Erythroblast (primary cell): Measurements from ENCODE around the gene ESYT2.
"Not testable (repeated sequence)": the region's sequence is repeated elsewhere in the genome, so short reads cannot be mapped to it uniquely, and the experiment has no call there.

Experiments used
- DNase-seq, 2 experiments: peaks; one replicate each; lab custom pipeline; 2025; lab: John Stamatoyannopoulos, UW
- GATA1 ChIP-seq: IDR thresholded peaks from 2 replicates; pipeline ENCODE4 v1.6.1; 2011; ENCODE audit warnings: low read depth, mild to moderate bottlenecking, control low read depth, low read length, moderate library complexity
- POLR2A ChIP-seq: IDR thresholded peaks from 2 replicates; pipeline ENCODE4 v1.6.1; 2011; ENCODE audit warnings: mild to moderate bottlenecking, low read length

Gene ESYT2

GRCh38 chr7:158840604-158841003 lies 11.3 kb upstream of the ESYT2 start:
- DNase-seq, result no peak
- TF ChIP-seq POLR2A (no peak), GATA1 (no peak)

DNA sequence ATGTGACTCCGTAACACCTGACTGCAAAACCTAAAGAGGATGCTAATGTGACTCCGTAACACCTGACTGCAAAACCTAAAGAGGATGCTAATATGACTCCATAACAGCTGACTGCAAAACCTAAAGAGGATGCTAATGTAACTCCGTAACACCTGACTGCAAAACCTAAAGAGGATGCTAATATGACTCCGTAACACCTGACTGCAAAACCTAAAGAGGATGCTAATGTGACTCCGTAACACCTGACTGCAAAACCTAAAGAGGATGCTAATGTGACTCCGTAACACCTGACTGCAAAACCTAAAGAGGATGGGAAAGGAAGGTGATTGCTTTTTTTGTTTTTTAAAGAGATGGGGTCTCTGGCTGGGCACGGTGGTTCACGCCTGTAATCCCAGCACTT lies 9.9 kb upstream of the ESYT2 start:
- DNase-seq, result not testable (repeated sequence)

DNA sequence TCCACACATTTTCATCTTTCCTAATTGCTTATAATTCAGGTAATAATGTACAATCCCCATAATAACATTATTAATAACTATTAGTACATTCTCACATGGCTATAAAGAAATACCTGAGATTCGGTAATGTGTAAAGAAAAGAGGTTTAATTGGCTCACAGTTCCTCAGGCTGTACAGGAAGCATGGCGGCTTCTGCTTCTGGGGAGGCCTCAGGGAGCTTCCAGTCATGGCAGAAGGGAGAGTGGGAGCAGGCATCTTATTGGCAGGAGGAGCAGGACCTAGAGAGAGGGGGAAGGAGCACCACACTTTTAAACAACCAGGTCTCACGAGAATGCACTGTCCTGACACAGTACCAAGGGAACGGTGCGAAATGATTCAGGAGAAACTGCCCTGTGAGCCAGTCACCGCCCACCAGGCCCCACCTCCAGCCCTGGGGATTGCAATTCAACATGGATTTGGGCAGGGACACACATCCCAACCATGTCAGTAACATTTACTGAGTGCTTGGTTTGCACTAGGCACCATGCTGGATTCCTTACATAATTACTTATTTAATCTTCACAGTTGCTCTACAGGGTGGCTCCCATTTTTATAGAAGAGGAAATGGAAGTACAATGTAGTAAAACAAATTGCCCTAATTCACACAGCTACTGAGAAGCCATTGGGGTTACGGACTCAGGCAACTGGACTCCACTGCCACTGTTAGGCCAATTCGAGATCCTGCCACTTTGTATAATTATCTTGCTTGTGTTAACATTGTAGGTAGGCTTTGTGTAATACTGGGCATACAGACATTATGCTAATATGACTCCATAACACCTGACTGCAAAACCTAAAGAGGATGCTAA lies 8.7 kb upstream of the ESYT2 start:
- no peak for DNase-seq
- TF ChIP-seq POLR2A (no peak), GATA1 (no peak)

- no peak for TF ChIP-seq GATA1
- TF ChIP-seq POLR2A, result no peak
- DNase-seq, result no peak
Measured at GRCh38 chr7:158836692-158837091, 7.4 kb upstream of the ESYT2 start.

GRCh38 chr7:158834878-158835784 lies 5.8 kb upstream of the ESYT2 start:
- DNase-seq, result peak; percentile 53 to 89
- TF ChIP-seq POLR2A, result no peak
- no peak for TF ChIP-seq GATA1

- no peak for TF ChIP-seq POLR2A
- no peak for TF ChIP-seq GATA1
- no peak for DNase-seq
Measured at GRCh38 chr7:158832994-158833393, 3.7 kb upstream of the ESYT2 start.

- DNase-seq, result no peak
- TF ChIP-seq GATA1, result no peak
- no peak for TF ChIP-seq POLR2A
Measured at GRCh38 chr7:158831738-158832091, 2.4 kb upstream of the ESYT2 start.

DNA sequence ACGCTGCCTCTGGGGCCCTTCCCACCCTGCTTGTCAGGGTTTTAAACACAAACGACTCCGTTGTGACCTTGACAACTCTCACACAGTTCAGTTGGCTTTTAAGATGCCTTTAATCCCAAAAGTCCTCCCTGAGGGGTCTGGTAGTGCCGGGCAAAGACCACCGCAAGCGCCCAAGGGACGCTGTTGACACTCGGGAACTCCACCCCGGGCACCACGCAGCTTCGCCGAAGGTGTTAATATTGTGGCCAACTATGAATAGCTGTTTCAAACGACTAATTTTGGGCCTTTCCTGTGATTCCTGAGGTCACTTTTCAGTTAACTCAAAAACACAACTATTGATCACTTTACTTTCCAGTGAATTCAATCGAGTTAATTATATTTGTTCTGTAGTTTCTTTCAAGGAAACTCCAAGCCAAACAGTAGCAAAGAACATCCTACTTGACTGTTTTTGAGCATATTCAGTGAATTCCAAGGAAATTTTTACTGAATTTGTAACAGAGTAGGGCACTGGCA lies 958 bp upstream of the ESYT2 start:
- no peak for DNase-seq
- TF ChIP-seq POLR2A (no peak), GATA1 (no peak)

DNA sequence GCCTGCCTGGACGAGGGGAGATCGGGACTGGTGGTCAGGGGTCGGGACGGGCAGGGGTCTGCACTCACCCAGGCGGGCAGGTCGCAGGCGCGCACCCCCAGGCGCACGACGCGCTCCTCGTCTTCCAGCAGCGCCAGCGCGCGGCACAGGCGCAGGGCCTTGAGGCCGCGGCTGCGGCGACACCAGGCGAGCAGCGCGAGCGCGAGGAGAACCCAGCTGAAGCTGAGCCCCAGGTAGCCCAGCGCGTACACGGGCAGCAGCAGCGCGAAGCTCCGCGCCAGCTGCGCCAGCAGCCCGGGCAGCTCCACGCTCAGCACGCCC lies 328 bp downstream of the ESYT2 start:
- DNase-seq, result peak; percentile 86 to 89

GRCh38 chr7:158828133-158829020 lies 932 bp downstream of the ESYT2 start:
- DNase-seq, result peak; percentile 76 to 82
- no peak for TF ChIP-seq GATA1
- TF ChIP-seq POLR2A, result no peak

More for the DNA sequence above, 328 bp downstream of the ESYT2 start:
- TF ChIP-seq POLR2A, result no peak
- TF ChIP-seq GATA1, result no peak

- DNase-seq, result peak; percentile 37 to 44
- TF ChIP-seq POLR2A, result peak; percentile 30
- no peak for TF ChIP-seq GATA1
Measured at GRCh38 chr7:158827411-158828132, 1.7 kb downstream of the ESYT2 start.

DNA sequence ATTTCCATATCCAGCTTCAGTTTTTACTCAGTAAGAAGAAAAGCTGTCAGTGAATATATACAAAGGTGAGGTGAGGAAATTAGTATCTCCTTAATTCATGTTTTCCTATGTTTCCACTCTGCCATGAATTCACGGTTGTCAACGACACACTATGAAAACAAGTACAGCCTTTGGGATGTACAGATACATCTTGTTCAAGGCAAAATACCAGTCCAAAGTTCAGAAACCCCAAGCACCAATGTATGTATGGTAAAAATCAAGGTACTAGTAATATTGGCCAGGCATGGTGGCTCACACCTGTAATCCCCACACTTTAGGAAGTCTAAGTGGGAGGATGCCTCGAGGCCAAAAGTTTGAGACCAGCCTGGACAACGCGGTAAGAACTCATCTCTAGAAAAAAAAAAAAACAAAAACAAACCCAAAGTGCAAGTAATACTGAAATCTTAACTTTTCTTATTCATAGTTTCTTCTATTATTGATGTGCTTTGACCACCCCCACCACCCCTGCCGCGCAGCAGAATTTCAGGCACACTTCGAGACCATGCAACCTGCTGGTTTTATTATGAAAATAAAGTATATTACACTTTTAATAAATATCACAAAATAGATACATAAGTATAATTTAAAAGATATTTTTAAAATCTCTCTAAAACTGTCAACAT lies 3.5 kb downstream of the ESYT2 start:
- TF ChIP-seq GATA1 (no peak), POLR2A (no peak)
- DNase-seq, result no peak

DNA sequence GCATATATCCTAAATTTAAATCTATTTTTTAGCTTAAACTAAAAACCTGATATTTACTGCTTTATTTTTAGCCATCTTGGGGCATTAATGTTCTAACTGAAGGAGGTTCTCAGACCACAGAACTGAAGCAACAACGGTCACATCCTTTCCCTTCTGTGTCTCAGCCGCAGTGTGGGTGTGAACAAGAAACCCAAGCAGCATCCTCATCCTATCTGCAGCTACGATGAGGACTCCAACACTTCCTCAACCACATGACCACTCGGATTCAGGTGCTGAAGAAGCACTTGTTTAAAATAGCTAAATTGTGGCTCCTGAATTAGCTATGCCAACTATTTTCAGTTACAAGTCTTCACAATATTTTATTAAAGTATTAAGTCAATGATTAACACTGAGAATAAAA lies 5.3 kb downstream of the ESYT2 start:
- peak in 1 of 2 experiments; percentile 12 for DNase-seq
- TF ChIP-seq GATA1, result no peak
- TF ChIP-seq POLR2A, result peak; percentile 30
